ENCODE data around the gene RUBCNL. TPM values are rescaled to one million over a fixed set of nuclear protein-coding genes. Genes with fewer than 3 reads are reported as not detected.

Gene RUBCNL
- total and polyA plus RNA-seq, 8 donors = 0.46 to 3.2 (median 0.86) TPM

DNA sequence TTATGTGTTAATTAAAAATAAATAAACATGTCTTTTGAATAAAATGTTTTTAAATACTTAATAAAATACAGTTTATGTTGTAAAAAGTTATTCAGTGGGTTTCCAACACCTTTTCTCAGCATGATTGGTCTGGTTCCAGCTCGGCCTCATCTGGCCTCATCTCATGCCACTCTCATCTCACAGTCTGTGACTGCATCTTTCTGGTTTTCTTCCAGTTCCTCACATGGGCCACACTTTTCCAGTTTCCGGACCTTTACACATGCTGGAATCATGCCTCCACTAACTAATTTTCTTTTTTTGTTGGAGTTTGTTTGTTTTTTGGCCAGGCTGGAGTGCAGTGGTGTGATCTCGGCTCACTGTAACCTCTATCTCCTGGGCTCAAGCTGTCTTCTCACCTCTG is 82.5 kb downstream of the RUBCNL start:
- Histone ChIP-seq H3K27me3 (no peaks in the 10 kb centered on the region), H3K4me1 (no peaks in the 10 kb centered on the region), H3K4me3 (no peak overlapping the region), H3K36me3 (no peaks in the 10 kb centered on the region), H3K9me3 (no peaks in the 10 kb centered on the region), H3K27ac (no peak overlapping the region)
- WGBS, 2 donors = 81 to 83% methylated on average over 3 of the region's 3 CpGs
- intact Hi-C loops (cut with DNase I) = no loop called here
- no peak for ATAC-seq
- DNase-seq = no peak
- TF ChIP-seq, protein P1, sequence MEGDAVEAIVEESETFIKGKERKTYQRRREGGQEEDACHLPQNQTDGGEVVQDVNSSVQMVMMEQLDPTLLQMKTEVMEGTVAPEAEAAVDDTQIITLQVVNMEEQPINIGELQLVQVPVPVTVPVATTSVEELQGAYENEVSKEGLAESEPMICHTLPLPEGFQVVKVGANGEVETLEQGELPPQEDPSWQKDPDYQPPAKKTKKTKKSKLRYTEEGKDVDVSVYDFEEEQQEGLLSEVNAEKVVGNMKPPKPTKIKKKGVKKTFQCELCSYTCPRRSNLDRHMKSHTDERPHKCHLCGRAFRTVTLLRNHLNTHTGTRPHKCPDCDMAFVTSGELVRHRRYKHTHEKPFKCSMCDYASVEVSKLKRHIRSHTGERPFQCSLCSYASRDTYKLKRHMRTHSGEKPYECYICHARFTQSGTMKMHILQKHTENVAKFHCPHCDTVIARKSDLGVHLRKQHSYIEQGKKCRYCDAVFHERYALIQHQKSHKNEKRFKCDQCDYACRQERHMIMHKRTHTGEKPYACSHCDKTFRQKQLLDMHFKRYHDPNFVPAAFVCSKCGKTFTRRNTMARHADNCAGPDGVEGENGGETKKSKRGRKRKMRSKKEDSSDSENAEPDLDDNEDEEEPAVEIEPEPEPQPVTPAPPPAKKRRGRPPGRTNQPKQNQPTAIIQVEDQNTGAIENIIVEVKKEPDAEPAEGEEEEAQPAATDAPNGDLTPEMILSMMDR (IDR thresholded peaks at IDR 0.05) = no peak
- no peak for FAIRE-seq

DNA sequence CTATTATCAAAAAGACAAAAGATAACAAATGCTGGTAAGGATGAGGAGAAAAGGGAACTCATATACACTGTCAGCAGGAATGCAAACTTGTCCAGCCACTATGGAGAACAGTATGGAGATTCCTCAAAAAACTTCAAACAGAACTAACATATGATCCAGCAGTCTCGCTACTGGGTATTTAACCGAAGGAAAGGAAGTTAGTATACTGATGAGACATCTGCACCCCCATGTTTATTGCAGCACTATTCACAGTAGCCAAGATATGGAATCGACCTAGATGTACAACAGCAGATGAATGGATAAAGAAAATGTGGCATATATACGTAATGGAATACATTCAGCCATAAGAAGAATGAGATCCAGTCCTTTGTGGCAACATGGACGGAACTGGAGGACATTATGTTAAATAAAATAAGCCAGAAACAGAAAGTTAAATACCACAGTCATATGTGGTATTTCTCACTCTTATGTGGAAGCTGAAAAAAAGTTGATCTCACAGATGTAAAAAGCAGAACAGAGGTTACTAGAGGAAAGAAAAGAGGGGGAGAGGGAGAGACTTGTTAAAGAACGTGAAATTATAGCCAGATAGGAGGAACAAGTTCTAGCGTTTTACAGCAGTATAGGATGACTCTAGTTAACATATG is 83.2 kb downstream of the RUBCNL start:
- FAIRE-seq = no peak
- ATAC-seq = peak in 1 of 4 donors; percentile 15
- Histone ChIP-seq H3K27me3 (no peaks in the 10 kb centered on the region), H3K27ac (no peak overlapping the region), H3K4me3 (no peak overlapping the region), H3K4me1 (no peaks in the 10 kb centered on the region), H3K36me3 (no peaks in the 10 kb centered on the region), H3K9me3 (no peaks in the 10 kb centered on the region)
- intact Hi-C loops (cut with DNase I) = no loop called here
- 64 to 78% methylated on average over 7 of the region's 7 CpGs for WGBS, 2 donors
- TF ChIP-seq, protein P1 (IDR thresholded peaks at IDR 0.05) = no peak
- no peak for DNase-seq

DNA sequence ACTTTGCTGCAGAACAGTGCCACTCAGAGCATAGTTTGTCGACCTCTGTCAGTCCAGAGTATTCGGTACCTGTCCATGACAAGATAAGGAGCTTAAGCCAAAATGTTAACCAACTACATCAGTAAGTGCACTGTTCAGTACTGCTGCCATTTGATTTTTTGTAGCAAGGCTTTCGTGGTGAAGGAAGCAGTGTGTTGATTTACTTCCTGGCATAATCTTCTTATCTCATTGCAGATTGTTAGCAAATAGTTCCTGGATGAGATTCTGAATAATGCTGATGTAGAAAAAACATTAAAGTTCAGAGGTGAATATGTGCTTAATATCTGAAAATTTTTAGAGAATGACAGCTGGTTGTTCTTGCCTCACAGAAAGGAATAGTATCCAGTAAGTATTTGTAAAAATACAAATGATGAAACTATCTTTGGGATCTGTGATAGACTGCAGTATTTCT is 89.7 kb downstream of the RUBCNL start:
- FAIRE-seq (no peak), DNase-seq (no peak), ATAC-seq (peak in 1 of 4 donors; percentile 34)
- TF ChIP-seq, protein P1 (IDR thresholded peaks at IDR 0.05) = no peak
- WGBS, 2 donors = 36 to 44% methylated on average over 3 of the region's 3 CpGs
- Histone ChIP-seq H3K27ac (no peak overlapping the region), H3K36me3 (no peaks in the 10 kb centered on the region), H3K9me3 (no peaks in the 10 kb centered on the region), H3K27me3 (no peaks in the 10 kb centered on the region), H3K4me1 (peaks cover 0 to 5% (median 0%) of the 10 kb centered on the region in 3 donors), H3K4me3 (no peak overlapping the region)
- intact Hi-C loops (cut with DNase I) = no loop called here

DNA sequence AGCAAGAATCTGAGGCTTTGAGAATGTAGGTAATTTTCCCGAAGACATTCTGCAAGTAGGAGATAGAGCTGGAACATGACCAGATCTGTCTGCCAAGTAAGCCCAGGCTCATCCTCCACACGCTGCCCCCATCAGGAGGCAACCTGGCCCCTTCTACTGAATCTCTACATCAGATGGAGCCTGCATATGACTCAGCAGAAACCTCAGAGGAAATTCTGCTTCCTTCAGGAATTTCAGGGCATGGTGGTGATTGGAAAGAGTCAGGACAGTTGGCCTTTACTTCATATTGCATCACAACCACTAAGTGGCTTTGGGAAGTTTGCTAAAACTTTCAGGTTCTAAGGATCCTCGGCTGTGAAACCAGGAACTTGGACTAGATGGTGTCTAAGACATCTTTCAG is 90.1 kb downstream of the RUBCNL start:
- Histone ChIP-seq H3K27ac (no peak overlapping the region), H3K4me3 (no peak overlapping the region), H3K36me3 (no peaks in the 10 kb centered on the region), H3K4me1 (peaks cover 0 to 5% (median 0%) of the 10 kb centered on the region in 3 donors), H3K9me3 (no peaks in the 10 kb centered on the region), H3K27me3 (no peaks in the 10 kb centered on the region)
- DNase-seq = no peak
- no peak for FAIRE-seq
- TF ChIP-seq, protein P1 (IDR thresholded peaks at IDR 0.05) = no peak
- intact Hi-C loops (cut with DNase I) = no loop called here
- 57 to 68% methylated on average over 3 of the region's 3 CpGs for WGBS, 2 donors
- ATAC-seq = peak in 2 of 4 donors; percentile 40 to 59

DNA sequence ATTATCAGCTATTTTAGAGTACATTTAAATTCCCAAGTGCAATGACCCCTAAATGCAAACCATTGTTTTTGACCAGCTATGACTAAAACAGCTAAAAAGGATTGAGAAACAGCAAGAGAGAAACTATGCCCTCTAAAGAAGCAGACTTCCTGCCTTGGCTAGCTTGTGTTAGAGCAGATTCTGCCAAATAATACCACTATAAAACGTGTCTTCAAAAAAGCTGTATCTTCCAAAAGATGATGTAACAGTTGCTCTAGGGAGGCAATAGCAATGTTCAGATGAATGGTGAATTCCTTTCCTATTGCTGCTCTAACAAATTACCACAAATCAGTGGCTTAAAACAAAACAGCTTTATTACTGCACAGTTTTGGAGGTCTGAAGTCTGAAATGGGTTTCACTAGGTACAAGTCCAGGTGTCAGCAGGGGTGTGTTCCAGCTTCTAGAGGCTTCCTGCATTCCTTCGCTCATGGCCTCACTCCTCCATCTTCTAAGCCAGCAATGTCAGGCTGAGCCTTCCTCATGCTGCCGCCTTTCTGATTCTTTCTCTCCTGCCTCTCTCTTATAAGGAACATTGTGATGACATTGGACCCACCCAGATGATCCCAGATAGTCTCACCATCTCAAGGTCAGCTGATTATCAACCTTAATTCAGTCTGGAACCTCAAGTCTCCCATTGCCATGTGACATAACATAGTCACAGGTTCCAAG is 90.8 kb downstream of the RUBCNL start:
- intact Hi-C loops (cut with DNase I) = no loop called here
- H3K36me3 ChIP-seq = no peaks in the 10 kb centered on the region
- H3K4me1 ChIP-seq = peaks cover 0 to 5% (median 0%) of the 10 kb centered on the region in 3 donors
- H3K27ac ChIP-seq = no peak overlapping the region
- H3K9me3 ChIP-seq = no peaks in the 10 kb centered on the region
- WGBS, 2 donors = 72 to 77% methylated on average over 3 of the region's 3 CpGs
- ATAC-seq (peak in 3 of 4 donors; percentile 38 to 69 (median 59)), FAIRE-seq (no peak), DNase-seq (no peak)
- H3K4me3 ChIP-seq = no peak overlapping the region
- TF ChIP-seq, protein P1 (IDR thresholded peaks at IDR 0.05) = no peak
- no peaks in the 10 kb centered on the region for H3K27me3 ChIP-seq

All from pancreas (tissue), 10 donors.